ENCODE data around the gene DST.
"Not testable (repeated sequence)": the region's sequence is repeated elsewhere in the genome, so short reads cannot be mapped to it uniquely, and the experiment has no call there.

DST gene

DNA sequence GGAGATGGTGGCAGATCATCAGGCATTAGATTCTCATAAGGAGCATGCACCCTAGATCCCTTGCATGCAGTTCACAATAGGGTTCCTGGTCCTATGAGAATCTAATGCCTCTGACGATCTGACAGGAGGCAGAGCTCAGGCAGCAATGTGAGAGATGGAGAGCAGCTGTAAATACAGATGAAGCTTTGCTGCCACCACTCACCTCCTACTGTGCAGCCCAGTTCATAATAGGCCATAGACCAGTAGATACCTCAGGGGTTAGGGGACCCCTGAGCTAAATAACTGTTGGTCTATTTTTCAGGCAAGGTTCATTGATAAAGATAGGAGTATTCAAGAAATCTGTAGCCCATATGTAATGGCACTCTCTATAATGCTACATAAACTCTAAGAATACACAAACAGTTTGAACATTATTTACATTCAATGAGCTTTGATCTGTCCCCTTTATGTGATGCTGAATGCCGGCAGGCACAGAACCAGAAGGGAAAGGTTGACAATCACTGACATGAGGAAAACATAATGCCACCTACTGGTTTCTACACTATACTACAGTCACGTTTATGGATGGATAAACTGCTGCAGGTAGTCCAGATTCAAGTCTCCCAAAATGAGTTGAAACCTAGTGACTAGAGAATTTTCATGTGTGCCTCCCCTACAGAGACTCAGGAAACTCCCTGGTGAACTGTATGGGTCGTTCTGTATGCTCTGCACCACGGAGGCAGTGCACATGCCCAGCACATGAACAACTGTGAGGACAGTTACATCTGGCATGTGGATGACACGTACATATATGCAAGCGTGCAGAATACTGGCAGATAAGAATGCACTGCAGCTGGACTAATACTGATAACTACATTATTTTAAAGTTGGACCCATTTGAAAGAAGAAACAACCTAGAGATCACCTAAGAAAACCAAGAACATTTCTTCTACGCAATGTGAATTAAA is 72.0 kb downstream of the DST start:
- DNase-seq = no peak

- no peak for DNase-seq
Measured at GRCh38 chr6:56567501-56567900, 75.2 kb downstream of the DST start.

GRCh38 chr6:56562730-56563129 is 80.0 kb downstream of the DST start:
- not testable (repeated sequence) for DNase-seq

DNA sequence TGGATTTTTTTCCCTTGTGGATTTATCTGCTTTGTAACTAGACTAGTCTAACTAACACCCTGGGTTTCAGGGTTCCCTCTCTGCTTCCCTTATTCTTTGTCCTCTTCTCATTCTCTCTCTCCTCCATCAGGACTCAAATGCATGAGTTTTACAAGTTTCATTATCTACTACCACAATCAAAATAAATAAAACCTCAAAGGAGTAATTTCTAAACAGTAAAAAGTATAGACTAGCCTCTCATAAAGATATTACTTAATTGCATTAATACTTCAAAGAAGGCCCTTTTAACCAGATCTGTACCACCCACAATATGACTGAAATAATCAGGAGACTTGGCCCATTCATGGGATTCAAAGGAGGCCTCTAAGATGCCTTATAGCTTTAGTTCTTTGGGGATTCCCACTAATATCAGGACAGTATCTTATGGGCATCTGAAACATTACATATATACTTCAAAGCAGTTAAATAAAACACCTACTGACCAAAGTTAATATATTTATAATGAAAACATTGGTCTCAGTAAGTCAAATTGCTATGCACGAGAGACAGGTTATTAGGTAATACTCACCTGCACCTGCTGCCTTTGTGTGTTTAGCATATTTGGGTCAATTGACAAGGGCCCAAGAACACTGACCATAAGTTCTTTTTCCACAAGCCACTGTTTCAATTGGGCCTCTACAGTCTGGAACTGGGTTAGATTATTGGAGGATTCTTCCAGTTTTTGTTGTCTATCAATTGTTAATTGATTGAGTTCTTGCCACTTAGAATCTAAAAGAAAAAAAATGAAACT is 85.7 kb downstream of the DST start:
- no peak for DNase-seq

DNA sequence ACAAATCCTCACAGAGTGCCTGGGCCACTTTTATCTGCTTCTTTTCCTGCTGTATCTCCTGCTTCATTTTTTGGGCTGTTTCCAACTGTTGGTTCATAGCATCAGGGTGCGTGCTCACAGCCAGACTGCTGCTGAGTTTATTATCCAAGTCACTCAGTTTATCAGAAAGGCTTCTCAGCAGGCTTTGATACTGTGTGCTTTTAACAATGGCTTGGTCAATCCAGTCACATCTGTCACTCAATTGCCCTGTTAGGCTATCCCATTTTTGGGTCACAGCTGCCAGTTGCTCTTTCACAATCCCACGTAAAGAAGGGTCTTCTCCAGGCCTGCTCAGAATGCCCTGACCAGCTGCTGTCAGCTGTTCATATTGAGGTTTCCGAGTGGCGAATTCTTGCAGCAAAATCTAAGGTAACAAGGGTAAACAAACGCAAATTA is 87.2 kb downstream of the DST start:
- DNase-seq = no peak

- no peak for DNase-seq
Measured at GRCh38 chr6:56552187-56553130, 90.2 kb downstream of the DST start.

DNA sequence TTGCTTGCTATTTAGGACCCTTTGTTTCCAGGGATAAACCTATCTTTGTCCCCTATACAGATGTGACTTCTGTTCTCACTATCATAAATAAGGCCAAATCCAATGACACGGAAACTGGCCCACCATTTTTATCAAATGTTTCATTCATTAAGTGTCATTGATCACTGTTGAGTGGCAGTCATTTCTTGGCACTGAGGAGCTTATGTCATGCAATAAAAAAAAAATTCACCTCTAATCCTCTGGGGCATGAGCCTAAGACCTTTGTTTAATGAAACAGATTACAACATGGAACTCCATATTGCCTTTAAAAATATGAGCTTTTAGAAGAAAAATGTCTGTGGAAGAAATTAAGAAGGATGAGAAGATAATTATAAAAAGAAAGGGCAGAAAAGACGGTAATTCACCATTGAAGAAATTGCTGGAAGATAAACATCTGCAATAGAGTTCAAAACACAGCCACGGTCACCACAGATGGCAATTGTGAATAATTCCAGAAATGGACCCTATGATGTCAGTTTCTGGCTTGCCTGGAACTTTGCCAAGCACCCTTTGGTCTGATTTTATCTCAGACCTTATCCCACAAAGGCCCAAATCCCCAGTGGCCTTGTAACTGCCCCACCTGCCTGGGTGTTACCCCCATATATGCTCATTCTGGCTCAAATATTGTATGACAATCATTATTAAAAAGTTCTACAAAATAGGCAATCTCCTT is 91.1 kb downstream of the DST start:
- DNase-seq = no peak

DNA sequence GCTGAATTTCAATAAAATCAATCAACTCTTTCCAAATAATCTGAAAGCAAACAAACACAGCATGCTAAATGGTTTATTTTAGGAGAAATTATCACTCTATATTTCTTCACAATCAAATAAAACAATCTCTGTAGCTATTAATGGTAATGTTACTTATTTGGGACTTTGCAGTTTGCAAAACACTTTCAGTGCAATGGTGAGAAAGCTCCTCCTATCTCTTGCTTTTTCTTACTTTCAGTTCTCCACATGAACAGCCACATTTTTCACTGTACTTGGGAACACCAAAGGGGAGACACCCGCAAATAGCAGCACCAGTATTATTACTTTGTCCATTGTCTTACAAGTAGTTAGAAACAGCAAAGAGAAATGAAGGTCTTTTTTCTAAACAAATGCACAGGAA is 92.4 kb downstream of the DST start:
- no peak for DNase-seq

GRCh38 chr6:56549014-56549413 is 93.7 kb downstream of the DST start:
- no peak for DNase-seq

- no peak for DNase-seq
Measured at GRCh38 chr6:56547687-56548086, 95.0 kb downstream of the DST start.

DNA sequence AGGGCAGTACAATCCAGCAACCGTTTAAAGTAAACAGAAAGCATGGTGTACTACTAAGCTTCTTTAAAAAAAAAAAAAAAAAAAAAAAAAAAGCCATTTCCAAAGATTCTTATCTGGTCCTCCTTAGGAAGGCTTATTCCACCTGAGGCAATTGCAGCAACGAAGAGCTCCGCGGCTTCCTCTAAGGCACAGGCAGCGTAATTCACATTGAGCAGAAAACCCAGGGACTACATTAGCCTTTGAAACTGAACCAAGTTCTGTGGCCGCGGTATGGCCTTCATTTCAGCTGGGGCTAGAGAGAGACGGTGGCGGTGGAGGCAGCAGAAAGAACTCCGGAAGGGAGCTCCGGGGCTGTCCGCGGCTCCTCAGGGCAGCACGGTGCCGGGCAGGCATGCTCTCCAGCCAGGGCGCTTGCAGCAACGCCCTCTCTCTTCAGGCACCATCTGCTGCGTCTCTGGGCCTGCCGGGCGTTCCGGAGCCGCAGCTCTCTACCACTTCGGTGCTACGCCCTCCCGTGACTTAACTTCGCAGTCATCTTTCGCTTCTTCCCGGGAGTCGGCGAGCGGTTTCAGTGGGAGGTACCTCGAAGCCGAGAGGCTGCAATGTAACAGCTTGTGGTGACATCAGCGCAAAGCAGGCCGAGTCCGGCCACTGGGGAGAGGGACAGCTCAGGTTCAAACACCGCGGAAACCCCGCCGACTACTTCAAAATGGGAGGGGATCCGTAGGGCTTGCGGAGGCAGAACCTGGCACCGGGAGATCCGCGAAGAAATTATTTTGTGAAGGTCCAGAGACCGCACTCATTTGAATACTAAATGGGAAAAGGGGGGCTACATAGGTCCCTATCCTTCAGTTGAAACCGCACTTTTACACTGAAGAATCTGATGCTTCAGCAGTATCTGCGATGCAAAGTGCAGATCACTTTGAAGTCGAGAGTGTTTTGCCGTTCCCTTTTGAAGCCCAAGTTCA is 100.0 kb downstream of the DST start:
- DNase-seq = peak; percentile 69

GRCh38 chr6:56541741-56542360 is 100.8 kb downstream of the DST start:
- DNase-seq = no peak

DNA sequence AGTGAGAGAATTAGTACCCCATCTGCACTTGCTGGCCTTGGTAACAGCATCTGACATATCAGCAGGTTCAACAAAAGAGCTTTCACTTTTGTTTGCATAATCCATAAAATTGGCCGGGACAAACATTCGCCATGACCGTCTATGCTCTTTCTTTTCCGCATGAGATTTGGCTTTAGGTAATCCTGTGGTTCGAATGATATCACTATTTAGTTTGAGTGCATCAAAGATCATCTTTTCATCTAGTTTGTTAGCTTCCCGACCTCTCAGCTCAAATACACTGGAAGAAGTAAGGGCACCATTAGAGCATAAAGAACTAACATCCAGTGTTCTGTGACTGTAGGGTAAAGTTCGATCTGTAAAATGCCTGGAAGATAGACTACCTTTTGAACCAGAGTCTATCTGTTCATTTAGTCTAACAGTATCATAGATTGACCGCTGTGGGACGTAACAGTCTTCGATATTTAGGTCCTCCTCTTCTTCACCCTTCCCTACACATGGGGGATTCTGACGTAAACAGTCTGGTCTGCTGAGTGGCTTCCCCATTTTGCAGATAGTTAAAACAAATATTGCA is 101.6 kb downstream of the DST start:
- DNase-seq = no peak

DNA sequence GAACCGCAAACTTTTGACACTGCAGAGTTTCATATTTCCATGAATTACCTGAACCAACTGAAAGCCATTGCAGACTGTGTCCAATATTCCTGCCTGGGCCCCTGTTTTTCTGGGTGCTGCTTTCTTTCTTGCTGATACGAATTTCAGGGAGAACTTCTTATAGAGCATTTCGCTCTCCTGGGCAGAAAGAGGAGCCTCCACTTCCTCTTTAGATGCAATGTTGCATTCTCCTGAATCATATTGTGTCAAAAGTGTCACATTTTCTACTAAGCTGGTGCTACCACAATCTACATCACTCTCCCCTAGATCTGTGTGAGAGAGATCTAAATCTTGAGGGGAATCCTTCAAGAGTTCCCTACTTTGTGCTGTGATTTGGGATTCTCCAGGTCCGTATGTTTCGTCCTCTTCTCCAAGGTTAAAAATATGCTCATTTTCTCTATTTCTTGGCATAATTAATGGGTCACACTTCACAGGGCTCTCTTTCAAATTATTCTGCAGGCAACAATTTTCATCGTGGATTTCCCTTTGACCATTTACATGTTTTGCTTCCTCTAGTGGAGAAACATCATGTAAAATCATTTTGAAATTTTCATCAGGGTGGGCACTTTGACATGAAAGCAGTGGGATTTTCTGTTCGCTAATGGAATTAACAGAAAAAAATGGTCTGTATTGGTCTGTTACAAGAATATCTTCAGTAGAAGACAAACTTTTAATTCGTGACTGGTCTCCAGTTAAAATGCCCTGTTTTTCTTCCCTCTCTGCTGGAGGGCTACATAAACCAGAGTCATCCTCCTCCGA is 102.3 kb downstream of the DST start:
- no peak for DNase-seq

GRCh38 chr6:56539527-56540105 is 103.1 kb downstream of the DST start:
- DNase-seq = no peak

- DNase-seq = no peak
Measured at GRCh38 chr6:56538851-56539250, 103.8 kb downstream of the DST start.

DNA sequence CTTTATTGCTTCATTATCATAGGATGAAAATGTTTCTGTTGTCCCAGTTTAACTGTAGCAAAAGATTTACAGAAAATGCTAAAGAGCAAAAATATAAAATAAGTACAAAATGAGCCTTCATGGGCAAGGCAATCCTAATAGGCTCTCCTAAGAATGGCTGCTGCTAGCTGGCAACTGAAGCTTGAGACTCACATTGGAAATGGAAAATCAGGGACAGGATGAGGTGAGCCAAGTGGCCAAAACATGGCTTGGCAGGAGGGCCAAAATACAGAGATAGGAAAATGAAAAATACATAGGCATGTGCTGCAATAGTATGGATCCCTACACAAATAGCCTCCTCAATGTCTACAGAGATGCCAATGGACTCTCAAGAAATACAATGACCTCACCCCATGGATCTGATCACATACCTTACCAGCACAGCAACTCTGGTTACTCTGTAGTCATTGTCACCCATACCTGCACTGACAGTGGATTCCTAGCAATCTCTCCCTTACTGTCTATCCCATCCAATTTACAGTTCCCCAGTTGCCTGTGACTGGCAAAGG is 105.4 kb downstream of the DST start:
- DNase-seq = no peak

DNA sequence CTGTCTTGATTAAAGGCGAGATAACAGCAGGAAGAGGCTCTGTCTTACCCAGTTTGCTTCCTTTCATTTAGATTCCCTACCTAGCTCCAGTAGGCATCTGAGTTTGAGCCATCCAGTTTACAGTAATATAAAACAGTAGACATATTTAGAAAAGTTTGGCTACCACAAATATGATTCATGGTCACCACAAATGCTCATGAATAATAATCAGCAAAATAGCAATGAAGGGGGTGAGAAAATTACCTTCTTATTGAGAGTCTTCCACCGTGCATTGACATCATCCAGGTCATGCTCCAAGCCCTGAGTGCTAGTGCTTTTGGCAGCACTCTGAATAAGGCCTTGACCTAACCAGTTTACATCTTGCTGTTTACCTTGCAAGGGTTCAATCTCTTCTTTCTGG is 106.2 kb downstream of the DST start:
- no peak for DNase-seq
